ENCODE results near the gene EIF4G1.

DNA sequence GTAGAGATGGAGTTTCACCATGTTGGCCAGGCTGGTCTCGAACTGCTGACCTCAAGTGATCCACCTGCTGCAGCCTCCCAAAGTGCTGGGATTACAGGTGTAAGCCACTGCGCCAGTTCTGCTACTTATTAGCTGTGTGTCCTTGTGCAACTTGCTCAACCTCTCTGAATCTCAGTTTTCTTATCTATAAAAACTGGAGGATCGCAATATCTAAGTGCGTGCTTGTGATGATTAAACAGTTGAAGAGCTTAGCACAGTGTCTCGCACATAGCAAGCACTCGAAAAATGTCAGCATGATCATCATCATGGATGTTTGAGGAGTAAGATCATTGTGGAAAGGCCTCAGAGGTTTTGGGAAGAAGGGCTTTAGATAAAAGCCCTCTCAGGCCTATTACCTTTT lies 36.2 kb downstream of the EIF4G1 start:
- TF ChIP-seq EZH2 (IDR thresholded peaks at IDR 0.05; ENCODE audit: borderline replicate concordance, low read depth, low read length, severe bottlenecking) (no peak), JUN (IDR thresholded peaks at IDR 0.05; ENCODE audit: borderline replicate concordance, insufficient read depth, insufficient read length, low read depth) (no peak), MAX (IDR thresholded peaks at IDR 0.05; ENCODE audit: insufficient read depth, insufficient read length) (no peak)
- TF ChIP-seq, protein P1, sequence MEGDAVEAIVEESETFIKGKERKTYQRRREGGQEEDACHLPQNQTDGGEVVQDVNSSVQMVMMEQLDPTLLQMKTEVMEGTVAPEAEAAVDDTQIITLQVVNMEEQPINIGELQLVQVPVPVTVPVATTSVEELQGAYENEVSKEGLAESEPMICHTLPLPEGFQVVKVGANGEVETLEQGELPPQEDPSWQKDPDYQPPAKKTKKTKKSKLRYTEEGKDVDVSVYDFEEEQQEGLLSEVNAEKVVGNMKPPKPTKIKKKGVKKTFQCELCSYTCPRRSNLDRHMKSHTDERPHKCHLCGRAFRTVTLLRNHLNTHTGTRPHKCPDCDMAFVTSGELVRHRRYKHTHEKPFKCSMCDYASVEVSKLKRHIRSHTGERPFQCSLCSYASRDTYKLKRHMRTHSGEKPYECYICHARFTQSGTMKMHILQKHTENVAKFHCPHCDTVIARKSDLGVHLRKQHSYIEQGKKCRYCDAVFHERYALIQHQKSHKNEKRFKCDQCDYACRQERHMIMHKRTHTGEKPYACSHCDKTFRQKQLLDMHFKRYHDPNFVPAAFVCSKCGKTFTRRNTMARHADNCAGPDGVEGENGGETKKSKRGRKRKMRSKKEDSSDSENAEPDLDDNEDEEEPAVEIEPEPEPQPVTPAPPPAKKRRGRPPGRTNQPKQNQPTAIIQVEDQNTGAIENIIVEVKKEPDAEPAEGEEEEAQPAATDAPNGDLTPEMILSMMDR (IDR thresholded peaks at IDR 0.05; ENCODE audit: extremely low read depth in 1 of 2, insufficient read depth in 1 of 2, low read depth in 1 of 2, low read length in 2 of 2) = no peak
